ENCODE measurements around the gene MSANTD4. TPM values are rescaled to one million over a fixed set of nuclear protein-coding genes. Genes with fewer than 3 reads are reported as not detected.

MSANTD4 gene
- polyA plus RNA-seq, 1 donor (not counting 4 experiments of a cell fraction or from before 2014, with no cell fraction given) = 10.6 TPM

DNA sequence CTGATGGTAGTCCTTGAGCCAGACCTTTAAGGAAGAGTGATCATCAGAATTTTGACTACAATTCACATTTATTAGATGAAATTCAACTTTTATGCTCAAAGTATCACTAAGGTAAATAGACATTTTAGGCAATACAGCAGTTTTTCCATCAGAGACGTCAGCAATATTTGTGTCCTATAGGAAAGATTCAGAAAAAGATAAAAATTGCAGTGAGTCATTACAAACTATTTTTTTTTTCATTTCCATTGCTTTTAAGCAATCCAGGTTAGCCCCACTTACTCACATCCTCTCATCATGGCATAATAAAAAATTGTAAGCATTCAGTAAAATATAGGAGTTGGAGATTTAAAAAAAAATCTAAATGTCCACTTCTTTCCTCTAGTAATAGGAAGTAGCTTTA is 46.9 kb downstream of the MSANTD4 start:
- Histone ChIP-seq H4K20me1 (ENCODE audit: control insufficient read depth, extremely low read depth, insufficient read depth, low read length) (no peaks in the 10 kb centered on the region), H3K79me2 (ENCODE audit: control insufficient read depth, insufficient read depth, low read length) (no peaks in the 10 kb centered on the region), H3K4me1 (ENCODE audit: control insufficient read depth, extremely low read depth, insufficient read depth, low read length) (no peaks in the 10 kb centered on the region), H3K36me3 (ENCODE audit: control insufficient read depth in 2 of 2, extremely low read depth in 1 of 2, insufficient read depth in 2 of 2, low read length in 2 of 2) (no peaks in the 10 kb centered on the region), H3K9me1 (ENCODE audit: control insufficient read depth, extremely low read depth, insufficient read depth, low read length) (no peaks in the 10 kb centered on the region), H3K9me3 (ENCODE audit: control insufficient read depth, low read depth, low read length) (no peaks in the 10 kb centered on the region), H3K9ac (ENCODE audit: control insufficient read depth, extremely low read depth, insufficient read depth, low read length) (no peak overlapping the region), H3K4me3 (ENCODE audit: control insufficient read depth in 2 of 3, extremely low read depth in 1 of 3, insufficient read depth in 2 of 3, low read depth in 1 of 3, low read length in 3 of 3) (no peak overlapping the region), H3K27me3 (ENCODE audit: control insufficient read depth, extremely low read depth, insufficient read depth, low read length) (peaks cover 2% of the 10 kb centered on the region), H2AFZ (ENCODE audit: control insufficient read depth, low read length) (no peak overlapping the region), H3K27ac (ENCODE audit: control insufficient read depth, insufficient read depth, low read length) (no peak overlapping the region), H3K4me2 (ENCODE audit: control insufficient read depth, extremely low read depth, insufficient read depth, low read depth, low read length) (no peak overlapping the region)
- TF ChIP-seq EZH2 (IDR thresholded peaks at IDR 0.05; ENCODE audit: low read length) = no peak
- TF ChIP-seq, protein P1, sequence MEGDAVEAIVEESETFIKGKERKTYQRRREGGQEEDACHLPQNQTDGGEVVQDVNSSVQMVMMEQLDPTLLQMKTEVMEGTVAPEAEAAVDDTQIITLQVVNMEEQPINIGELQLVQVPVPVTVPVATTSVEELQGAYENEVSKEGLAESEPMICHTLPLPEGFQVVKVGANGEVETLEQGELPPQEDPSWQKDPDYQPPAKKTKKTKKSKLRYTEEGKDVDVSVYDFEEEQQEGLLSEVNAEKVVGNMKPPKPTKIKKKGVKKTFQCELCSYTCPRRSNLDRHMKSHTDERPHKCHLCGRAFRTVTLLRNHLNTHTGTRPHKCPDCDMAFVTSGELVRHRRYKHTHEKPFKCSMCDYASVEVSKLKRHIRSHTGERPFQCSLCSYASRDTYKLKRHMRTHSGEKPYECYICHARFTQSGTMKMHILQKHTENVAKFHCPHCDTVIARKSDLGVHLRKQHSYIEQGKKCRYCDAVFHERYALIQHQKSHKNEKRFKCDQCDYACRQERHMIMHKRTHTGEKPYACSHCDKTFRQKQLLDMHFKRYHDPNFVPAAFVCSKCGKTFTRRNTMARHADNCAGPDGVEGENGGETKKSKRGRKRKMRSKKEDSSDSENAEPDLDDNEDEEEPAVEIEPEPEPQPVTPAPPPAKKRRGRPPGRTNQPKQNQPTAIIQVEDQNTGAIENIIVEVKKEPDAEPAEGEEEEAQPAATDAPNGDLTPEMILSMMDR (optimal IDR thresholded peaks at IDR 0.05 in 1 of 3, IDR thresholded peaks at IDR 0.05 in 1 of 3, conservative IDR thresholded peaks at IDR 0.05 in 1 of 3; ENCODE audit: extremely low read depth in 1 of 3, insufficient read depth in 2 of 3, low read length in 3 of 3) = no peak
- FAIRE-seq = no peak
- DNase-seq (ENCODE audit: low read depth, low spot score) = no peak
- dilution Hi-C loops (cut with MboI; ENCODE audit: extremely low pct_ligation_motif_present, low sequenced_read_pairs) = no loop called here

DNA sequence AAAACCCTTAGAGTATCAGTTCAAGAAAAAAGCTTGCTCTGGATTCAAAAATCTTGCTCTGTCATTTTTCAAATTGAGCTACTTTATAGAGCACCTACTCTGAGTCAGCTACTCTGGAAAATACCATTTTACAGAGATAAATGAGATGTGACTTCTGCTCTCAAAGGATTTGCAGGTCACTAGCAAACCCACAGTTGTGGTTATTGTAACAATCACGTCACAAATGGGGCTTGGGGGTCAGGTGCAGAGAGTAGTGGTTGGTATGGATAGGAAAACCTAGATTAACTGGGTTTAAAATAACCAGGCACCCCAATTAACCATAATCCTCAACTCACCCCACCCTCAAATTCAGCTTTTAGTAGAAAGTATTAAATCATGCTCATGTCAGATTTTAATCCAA is 52.3 kb downstream of the MSANTD4 start:
- TF ChIP-seq, protein P1 (optimal IDR thresholded peaks at IDR 0.05 in 1 of 3, IDR thresholded peaks at IDR 0.05 in 1 of 3, conservative IDR thresholded peaks at IDR 0.05 in 1 of 3; ENCODE audit: extremely low read depth in 1 of 3, insufficient read depth in 2 of 3, low read length in 3 of 3) = no peak
- no peak for TF ChIP-seq EZH2 (IDR thresholded peaks at IDR 0.05; ENCODE audit: low read length)
- H3K4me1 ChIP-seq (ENCODE audit: control insufficient read depth, extremely low read depth, insufficient read depth, low read length) = no peaks in the 10 kb centered on the region
- dilution Hi-C loops (cut with MboI; ENCODE audit: extremely low pct_ligation_motif_present, low sequenced_read_pairs) = no loop called here
- H3K9ac ChIP-seq (ENCODE audit: control insufficient read depth, extremely low read depth, insufficient read depth, low read length) = no peak overlapping the region
- DNase-seq (ENCODE audit: low read depth, low spot score) (no peak), FAIRE-seq (no peak)
- H3K9me1 ChIP-seq (ENCODE audit: control insufficient read depth, extremely low read depth, insufficient read depth, low read length) = no peaks in the 10 kb centered on the region
- no peaks in the 10 kb centered on the region for H3K27me3 ChIP-seq (ENCODE audit: control insufficient read depth, extremely low read depth, insufficient read depth, low read length)
- H4K20me1 ChIP-seq (ENCODE audit: control insufficient read depth, extremely low read depth, insufficient read depth, low read length) = no peaks in the 10 kb centered on the region
- no peak overlapping the region for H3K4me3 ChIP-seq (ENCODE audit: control insufficient read depth in 2 of 3, extremely low read depth in 1 of 3, insufficient read depth in 2 of 3, low read depth in 1 of 3, low read length in 3 of 3)
- H3K36me3 ChIP-seq (ENCODE audit: control insufficient read depth in 2 of 2, extremely low read depth in 1 of 2, insufficient read depth in 2 of 2, low read length in 2 of 2) = no peaks in the 10 kb centered on the region
- H3K27ac ChIP-seq (ENCODE audit: control insufficient read depth, insufficient read depth, low read length) = no peak overlapping the region
- no peak overlapping the region for H3K4me2 ChIP-seq (ENCODE audit: control insufficient read depth, extremely low read depth, insufficient read depth, low read depth, low read length)
- no peak overlapping the region for H2AFZ ChIP-seq (ENCODE audit: control insufficient read depth, low read length)
- no peaks in the 10 kb centered on the region for H3K9me3 ChIP-seq (ENCODE audit: control insufficient read depth, low read depth, low read length)
- H3K79me2 ChIP-seq (ENCODE audit: control insufficient read depth, insufficient read depth, low read length) = no peaks in the 10 kb centered on the region
